ENCODE measurements around the gene CHST12. TPM values are rescaled to one million over a fixed set of nuclear protein-coding genes. Genes with fewer than 3 reads are reported as not detected.

CHST12 gene
- total and polyA plus RNA-seq, 7 donors, result 1.2 to 11.9 (median 10.3) TPM

GRCh38 chr7:2472739-2473138, 69.3 kb downstream of the CHST12 start:
- Histone ChIP-seq H3K4me1 (peaks cover 0 to 17% (median 13%) of the 10 kb centered on the region in 4 donors), H3K27ac (no peak overlapping the region), H3K9me3 (no peaks in the 10 kb centered on the region), H3K36me3 (no peaks in the 10 kb centered on the region), H3K27me3 (peaks cover 3 to 43% (median 7%) of the 10 kb centered on the region in 3 donors), H3K4me3 (no peak overlapping the region)
- WGBS, 2 donors, result 70 to 89% methylated on average over 6 of the region's 6 CpGs
- DNase-seq, result no peak
- intact Hi-C loops (cut with DNase I), result no loop called here
- no peak for TF ChIP-seq POLR2AphosphoS5 (IDR thresholded peaks at IDR 0.05)
- no peak for TF ChIP-seq POLR2A (IDR thresholded peaks at IDR 0.05)
- no peak for TF ChIP-seq EP300 (IDR thresholded peaks at IDR 0.05)
- TF ChIP-seq, protein P1, sequence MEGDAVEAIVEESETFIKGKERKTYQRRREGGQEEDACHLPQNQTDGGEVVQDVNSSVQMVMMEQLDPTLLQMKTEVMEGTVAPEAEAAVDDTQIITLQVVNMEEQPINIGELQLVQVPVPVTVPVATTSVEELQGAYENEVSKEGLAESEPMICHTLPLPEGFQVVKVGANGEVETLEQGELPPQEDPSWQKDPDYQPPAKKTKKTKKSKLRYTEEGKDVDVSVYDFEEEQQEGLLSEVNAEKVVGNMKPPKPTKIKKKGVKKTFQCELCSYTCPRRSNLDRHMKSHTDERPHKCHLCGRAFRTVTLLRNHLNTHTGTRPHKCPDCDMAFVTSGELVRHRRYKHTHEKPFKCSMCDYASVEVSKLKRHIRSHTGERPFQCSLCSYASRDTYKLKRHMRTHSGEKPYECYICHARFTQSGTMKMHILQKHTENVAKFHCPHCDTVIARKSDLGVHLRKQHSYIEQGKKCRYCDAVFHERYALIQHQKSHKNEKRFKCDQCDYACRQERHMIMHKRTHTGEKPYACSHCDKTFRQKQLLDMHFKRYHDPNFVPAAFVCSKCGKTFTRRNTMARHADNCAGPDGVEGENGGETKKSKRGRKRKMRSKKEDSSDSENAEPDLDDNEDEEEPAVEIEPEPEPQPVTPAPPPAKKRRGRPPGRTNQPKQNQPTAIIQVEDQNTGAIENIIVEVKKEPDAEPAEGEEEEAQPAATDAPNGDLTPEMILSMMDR (IDR thresholded peaks at IDR 0.05), result no peak

DNA sequence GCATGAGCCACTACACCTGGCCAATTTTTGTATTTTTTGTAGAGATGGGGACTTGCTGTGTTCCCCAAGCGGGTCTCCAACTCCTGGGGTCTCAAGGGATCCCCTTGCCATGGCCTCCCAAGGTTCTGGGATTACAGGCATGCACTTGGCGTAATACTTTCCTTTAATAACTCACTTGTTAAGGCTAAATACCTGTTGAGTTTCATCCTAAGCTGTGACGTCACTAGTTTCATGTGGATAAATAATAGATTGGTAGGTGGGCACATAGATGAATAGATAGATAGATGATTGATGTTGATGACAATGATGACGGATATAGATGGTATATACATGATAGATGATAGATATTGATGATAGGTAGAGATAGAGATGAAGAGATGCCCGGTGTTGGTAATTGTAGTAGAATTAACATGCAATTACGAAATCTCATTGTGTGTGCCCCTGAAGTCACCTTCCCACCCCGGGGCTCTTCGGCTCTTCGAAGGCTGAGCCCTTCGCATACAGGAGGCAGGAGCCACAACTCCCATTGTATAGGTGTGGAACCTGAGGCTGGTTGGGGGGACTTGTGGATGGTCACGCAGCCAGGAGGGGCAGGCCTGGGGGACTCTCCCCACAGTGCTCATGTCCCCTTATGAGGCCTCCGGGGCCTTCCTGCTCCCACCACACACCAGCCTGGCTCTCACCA, 70.2 kb downstream of the CHST12 start:
- Histone ChIP-seq H3K27ac (no peak overlapping the region), H3K27me3 (peaks cover 7 to 52% (median 14%) of the 10 kb centered on the region in 3 donors), H3K4me1 (peaks cover 0 to 24% (median 18%) of the 10 kb centered on the region in 4 donors), H3K9me3 (no peaks in the 10 kb centered on the region), H3K36me3 (no peaks in the 10 kb centered on the region), H3K4me3 (no peak overlapping the region)
- no peak for DNase-seq
- 76 to 79% methylated on average over 12 of the region's 12 CpGs for WGBS, 2 donors
- TF ChIP-seq POLR2AphosphoS5 (IDR thresholded peaks at IDR 0.05) (no peak), EP300 (IDR thresholded peaks at IDR 0.05) (no peak), POLR2A (IDR thresholded peaks at IDR 0.05) (no peak)
- TF ChIP-seq, protein P1 (IDR thresholded peaks at IDR 0.05), result no peak
- intact Hi-C loops (cut with DNase I), result no loop called here

- Histone ChIP-seq H3K4me3 (no peak overlapping the region), H3K36me3 (no peaks in the 10 kb centered on the region), H3K27ac (no peak overlapping the region), H3K9me3 (no peaks in the 10 kb centered on the region), H3K27me3 (peaks cover 7 to 58% (median 16%) of the 10 kb centered on the region in 3 donors), H3K4me1 (peaks cover 0 to 22% (median 18%) of the 10 kb centered on the region in 4 donors)
- 72 to 84% methylated on average over 15 of the region's 15 CpGs for WGBS, 2 donors
- intact Hi-C loops (cut with DNase I), result no loop called here
- no peak for TF ChIP-seq EP300 (IDR thresholded peaks at IDR 0.05)
- no peak for DNase-seq
These were observed 70.8 kb downstream of the CHST12 start for GRCh38 chr7:2474224-2474623.

DNA sequence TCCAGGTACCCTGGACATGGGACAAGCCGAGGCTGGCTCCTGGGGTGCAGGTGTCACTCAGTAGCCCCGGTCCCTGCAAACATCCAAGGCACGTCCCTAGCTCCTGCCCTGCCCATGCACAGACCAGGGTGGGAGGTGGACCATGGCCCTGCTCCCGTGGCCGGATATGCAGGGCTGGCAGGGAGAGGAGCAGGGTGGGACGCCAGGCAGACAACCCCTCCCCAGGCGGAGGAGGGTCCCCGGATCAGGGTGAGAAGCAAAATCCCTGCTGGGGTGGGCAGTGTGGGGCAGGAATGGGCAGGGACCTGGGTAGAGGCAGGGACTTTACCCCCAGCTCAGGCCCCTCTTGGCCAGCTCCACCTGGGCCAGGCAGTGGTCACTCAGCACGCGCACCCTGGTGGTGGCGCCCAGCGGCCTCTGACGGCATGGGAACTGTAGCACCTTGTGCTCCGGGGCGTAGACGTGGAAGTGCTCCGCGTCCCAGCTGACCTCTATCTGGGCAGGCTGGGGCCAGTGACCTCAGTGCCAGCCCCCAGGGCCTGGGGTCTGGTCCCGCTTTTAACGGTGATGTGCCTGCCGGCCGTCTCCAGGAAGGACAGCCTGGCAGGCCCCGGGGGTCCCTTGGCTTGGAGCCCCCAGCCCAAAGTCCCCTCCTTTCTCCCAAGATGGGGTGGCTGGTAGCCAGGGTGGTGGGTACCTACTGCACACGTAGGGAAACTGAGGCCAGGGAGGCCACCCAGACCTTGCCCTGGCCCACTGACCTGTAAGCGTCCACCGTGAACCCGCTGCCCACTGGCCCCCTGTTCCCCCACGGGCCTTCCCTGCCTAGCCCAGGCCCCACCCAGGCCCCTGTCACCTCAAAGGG, 71.6 kb downstream of the CHST12 start:
- Histone ChIP-seq H3K36me3 (no peaks in the 10 kb centered on the region), H3K27ac (no peak overlapping the region), H3K4me3 (no peak overlapping the region), H3K27me3 (peaks cover 11 to 65% (median 24%) of the 10 kb centered on the region in 3 donors), H3K4me1 (peaks cover 0 to 22% (median 18%) of the 10 kb centered on the region in 4 donors), H3K9me3 (no peaks in the 10 kb centered on the region)
- TF ChIP-seq, protein P1 (IDR thresholded peaks at IDR 0.05), result no peak
- TF ChIP-seq EP300 (IDR thresholded peaks at IDR 0.05) (no peak), POLR2AphosphoS5 (IDR thresholded peaks at IDR 0.05) (no peak), POLR2A (IDR thresholded peaks at IDR 0.05) (no peak)
- no peak for DNase-seq
- intact Hi-C loops (cut with DNase I), result no loop called here
- WGBS, 2 donors, result 77 to 90% methylated on average over 28 of the region's 28 CpGs

DNA sequence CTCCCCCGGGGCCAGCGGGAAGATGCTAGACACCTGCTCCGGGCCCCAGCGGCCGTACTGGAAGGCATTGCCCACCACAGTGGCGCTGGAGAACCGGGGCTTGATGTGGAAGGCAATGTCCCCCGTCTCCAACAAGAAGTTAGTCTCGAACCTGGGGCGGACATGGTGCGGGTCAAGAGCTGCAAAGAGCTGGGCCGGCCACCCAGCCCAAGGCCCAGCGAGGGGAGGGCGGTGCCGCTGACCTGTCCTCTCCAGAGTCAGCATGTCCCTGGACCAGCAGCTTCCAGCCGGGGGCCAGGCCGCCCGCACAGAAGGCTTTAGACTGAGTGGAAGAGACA, 72.2 kb downstream of the CHST12 start:
- no peak overlapping the region for H3K4me3 ChIP-seq
- H3K27me3 ChIP-seq, result peaks cover 11 to 65% (median 27%) of the 10 kb centered on the region in 3 donors
- H3K27ac ChIP-seq, result no peak overlapping the region
- 84 to 92% methylated on average over 18 of the region's 18 CpGs for WGBS, 2 donors
- H3K4me1 ChIP-seq, result peaks cover 0 to 22% (median 18%) of the 10 kb centered on the region in 4 donors
- DNase-seq, result no peak
- TF ChIP-seq, protein P1 (IDR thresholded peaks at IDR 0.05), result no peak
- no peak for TF ChIP-seq POLR2A (IDR thresholded peaks at IDR 0.05)
- TF ChIP-seq EP300 (IDR thresholded peaks at IDR 0.05), result no peak
- no peak for TF ChIP-seq POLR2AphosphoS5 (IDR thresholded peaks at IDR 0.05)
- H3K36me3 ChIP-seq, result no peaks in the 10 kb centered on the region
- intact Hi-C loops (cut with DNase I), result no loop called here
- no peaks in the 10 kb centered on the region for H3K9me3 ChIP-seq
